Activated CD4-positive, CD25-positive, alpha-beta regulatory T cell treated with anti-CD3 and anti-CD28 coated beads, Interleukin-2, amount 50 U/mL, for 16 hours (primary cell): ENCODE data around the gene SLC26A8.

Source experiments
- DNase-seq: peaks from one replicate; pipeline ENCODE4 v3.0.0-alpha.2; 2020; ENCODE audit warnings: low read depth, low spot score

Gene SLC26A8, protein sequence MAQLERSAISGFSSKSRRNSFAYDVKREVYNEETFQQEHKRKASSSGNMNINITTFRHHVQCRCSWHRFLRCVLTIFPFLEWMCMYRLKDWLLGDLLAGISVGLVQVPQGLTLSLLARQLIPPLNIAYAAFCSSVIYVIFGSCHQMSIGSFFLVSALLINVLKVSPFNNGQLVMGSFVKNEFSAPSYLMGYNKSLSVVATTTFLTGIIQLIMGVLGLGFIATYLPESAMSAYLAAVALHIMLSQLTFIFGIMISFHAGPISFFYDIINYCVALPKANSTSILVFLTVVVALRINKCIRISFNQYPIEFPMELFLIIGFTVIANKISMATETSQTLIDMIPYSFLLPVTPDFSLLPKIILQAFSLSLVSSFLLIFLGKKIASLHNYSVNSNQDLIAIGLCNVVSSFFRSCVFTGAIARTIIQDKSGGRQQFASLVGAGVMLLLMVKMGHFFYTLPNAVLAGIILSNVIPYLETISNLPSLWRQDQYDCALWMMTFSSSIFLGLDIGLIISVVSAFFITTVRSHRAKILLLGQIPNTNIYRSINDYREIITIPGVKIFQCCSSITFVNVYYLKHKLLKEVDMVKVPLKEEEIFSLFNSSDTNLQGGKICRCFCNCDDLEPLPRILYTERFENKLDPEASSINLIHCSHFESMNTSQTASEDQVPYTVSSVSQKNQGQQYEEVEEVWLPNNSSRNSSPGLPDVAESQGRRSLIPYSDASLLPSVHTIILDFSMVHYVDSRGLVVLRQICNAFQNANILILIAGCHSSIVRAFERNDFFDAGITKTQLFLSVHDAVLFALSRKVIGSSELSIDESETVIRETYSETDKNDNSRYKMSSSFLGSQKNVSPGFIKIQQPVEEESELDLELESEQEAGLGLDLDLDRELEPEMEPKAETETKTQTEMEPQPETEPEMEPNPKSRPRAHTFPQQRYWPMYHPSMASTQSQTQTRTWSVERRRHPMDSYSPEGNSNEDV

DNA sequence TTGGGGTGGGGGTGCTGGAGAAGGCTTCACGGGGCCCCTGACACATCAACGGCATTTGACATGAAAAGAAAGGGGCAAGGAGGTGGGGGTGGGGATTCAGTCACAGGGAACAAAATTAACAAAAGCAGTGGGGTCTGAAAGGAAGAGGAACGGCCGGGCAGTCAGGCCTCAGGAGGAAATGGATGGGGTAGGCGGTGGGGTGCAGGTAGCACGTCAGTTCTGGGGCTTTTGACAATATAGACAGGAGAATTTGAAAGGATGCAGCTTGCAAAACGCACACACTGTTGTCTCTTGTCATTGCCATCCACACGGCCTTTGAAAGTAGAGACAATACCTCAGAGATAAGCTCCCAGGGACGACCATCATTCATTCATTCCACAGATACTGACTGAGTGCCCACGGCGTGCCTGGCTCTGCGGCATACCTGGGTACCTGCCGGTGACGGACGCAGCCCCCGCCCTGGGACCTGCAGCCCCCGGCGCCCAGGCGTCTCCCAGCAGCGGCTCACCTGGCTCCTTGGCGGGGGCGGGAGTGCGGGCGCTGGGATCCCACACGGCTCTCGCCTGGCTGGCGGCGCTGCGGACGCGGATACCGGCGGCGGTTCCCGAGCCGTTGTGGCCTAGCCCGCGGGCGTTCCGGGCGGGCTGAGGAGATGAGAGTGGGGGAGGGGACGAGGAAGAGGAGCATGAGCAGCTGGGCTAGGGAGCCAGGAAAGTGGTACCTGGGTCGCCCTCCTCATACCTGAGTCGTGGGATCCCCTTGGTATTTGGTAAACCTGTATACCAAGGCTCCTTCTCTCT lies at the start of gene SLC26A8:
TSS of gene SLC26A8 (minus strand) at position 646 of the 800 bp plus-strand sequence. CDS start 4,934 bp downstream, outside the sequence.
- no peak for DNase-seq

DNA sequence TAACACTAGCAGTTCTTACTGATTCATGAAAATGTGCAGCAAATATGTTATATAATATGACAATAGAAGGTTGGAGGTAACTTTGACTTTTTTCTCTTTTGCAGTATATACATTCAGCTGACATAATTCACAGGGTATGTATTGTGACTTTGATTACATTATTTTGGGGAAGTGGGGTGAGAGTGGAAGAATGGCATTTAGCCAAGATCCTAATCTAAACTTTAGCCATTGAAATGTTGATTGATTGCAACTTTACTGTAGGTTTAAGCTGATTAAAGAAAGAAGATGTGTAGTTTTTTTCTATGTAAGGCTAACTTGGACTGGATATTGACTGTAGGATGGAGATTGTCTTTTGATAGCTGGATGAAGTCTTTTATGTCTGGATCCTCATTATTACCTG lies 49.1 kb upstream of the SLC26A8 start:
- no peak for DNase-seq

DNA sequence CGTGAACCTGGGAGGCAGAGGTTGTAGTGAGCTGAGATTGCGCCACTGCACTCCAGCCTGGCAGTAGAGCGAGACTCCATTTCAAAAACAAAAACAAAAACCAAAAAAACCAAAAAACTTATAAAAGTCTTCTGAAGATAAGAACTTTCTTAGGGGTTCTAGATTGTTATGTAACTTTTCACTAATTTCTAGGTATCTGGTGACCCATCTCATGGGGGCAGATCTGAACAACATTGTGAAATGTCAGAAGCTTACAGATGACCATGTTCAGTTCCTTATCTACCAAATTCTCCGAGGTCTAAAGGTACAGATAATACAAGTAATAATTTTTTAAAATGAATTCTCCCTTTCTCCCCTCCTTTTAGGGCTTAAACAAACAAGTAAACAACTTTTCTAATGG lies 48.2 kb upstream of the SLC26A8 start:
- DNase-seq, result no peak

DNA sequence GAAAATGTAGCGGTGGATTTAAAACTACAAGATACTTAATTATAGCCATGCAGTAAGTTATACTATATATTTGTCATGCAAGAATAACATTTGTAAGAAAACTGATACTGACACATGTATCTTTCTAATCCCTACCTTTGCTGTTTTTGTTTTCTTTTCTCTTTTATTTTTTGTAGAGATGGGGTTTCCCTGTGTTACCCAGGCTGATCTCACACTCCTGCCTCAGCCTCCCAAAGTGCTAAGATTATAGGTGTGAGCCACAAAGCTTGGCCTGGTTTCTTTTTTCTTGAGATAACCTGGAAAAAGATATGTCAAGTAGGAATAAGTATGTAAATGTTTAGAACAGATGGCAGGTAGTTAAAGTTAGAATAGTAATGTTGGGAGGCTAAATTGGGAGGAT lies 47.3 kb upstream of the SLC26A8 start:
- no peak for DNase-seq

DNA sequence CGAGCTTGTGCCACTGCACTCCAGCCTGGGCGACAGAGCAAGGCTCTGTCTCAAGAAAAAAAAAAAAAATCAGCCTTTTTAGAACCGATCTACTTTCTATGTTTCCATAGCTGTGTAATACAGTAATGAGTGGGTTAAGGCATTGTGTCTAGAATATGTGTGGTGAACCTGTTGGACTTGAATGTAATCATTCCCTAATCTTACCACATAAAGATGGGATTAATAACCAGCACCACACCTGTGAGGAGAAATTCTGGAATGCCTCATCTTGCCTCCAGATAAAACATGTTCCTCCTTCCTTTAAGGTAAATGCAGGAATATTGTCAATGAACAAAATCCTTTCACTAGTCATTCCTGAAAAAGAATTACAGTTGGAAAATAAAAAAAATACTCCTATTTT lies 46.8 kb upstream of the SLC26A8 start:
- no peak for DNase-seq

DNA sequence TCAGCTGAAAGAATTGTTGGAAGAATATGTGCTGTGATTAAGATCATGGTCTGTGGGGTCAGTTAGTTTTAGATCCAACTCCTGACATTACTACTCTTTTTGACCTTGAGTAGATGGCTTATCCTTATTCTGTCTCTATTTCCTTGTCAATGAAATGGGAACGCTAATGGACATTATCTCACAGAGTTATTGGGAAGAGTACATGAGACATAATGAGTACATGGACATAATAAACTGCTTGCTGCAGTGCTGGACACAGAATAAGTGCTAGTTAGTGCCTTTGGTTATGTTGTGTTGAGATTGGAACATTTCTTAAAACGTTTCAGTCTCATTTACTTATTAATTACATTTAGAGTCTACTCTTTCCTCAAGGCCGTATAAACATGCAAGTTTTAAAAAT lies 45.8 kb upstream of the SLC26A8 start:
- no peak for DNase-seq

DNA sequence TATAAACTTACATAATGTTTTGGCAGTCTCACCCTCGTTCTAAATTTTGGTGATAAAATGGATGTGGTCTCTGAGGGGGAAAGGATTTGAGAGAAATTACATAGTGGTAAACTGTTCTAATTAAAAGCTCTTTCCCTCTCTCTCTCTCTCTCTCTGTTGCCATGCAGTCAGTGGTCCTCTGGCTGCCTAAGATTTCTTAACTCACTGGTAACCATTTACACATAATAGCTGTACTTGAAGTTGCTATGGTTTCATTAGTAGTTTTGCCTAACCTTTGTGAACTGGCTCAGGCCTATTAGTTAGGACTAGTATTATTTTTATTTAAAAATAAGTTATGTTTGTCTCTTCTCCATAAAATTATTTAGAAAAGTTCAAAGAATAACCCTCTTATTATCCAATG lies 45.1 kb upstream of the SLC26A8 start:
- no peak for DNase-seq

DNA sequence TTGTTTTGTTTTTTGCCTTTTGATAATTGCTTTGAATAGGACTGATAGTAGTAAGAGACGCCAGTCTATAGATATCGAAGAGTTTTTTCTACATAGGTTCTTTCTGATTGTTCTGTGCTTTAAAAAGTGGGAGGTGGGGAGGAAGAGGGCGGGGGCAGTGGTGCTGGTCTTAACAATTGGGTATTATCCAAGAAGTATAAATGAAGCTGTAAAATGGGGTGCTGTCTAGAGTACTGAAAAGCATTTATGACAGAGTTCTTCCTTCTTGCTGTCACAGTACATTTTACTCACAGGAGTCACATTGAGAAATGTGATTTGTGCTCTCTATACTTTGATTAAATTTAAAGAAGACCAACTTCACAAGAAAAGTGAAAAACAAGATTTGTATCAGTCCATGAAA lies 44.1 kb upstream of the SLC26A8 start:
- no peak for DNase-seq

DNA sequence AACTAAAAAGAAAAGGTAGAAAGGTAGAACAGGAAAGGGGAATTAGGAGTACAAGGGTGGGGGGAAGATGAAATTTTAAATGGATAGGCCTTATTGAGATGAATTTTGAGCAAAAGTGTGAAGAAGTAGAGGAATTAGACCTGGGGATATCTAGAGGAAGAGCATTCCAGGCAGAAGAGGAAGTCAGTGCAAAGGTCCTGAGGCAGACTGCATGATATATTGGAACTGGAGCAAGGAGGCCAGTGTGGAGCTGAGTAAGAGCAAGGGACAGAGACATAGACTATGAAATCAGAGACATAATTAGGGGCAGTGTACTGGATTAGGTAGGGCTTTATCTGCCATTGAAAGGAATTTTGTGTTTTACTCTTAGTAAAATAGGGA lies 43.6 kb upstream of the SLC26A8 start:
- no peak for DNase-seq

DNA sequence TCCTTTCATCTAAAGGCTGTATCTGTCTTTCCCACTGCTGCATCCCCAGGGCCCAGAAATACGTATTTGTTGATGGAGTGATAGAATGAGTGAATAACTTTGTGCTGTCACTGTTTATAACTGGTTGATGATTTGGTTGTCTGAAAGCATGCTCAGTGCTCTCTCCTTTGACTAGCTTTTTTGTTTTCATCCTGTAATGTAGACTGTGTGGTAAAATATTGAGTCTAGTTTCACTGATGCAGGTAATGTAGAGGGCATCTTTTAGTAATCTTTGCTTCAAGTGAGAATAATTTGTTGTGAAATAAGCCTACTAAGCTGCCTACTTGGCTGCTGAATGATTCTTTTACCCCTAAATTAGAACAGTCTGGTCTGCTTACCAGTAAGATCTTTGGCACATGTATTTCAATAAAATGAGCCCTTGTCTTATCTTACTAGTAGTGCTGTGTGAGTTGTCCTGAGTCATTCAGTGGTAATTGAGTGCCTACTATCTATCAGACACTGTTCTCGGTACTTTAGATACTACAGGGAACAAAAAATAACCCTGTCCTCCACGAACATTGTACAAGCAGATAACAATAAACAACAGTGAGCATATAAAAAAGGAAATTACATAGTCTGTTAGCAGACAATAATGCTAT lies 43.1 kb upstream of the SLC26A8 start:
- DNase-seq, result no peak

DNA sequence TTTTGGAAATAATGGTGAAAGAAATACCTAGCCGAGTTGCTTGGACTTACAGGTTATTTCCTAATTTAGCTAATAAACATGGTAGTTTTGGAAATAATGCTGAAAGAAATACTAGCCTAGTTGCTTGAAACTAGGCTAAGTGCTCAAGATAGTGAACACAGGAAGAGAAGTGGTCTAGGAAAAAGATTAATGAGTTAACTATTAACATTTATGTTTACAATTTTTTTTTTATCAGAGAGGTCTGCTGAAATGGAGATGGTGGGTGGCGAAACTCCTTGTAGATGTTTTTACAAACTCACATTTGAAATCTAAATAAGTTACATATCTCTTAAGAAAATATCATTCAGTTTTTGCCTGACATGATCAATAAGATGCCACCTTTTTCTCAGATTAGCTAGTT lies 42.4 kb upstream of the SLC26A8 start:
- no peak for DNase-seq

DNA sequence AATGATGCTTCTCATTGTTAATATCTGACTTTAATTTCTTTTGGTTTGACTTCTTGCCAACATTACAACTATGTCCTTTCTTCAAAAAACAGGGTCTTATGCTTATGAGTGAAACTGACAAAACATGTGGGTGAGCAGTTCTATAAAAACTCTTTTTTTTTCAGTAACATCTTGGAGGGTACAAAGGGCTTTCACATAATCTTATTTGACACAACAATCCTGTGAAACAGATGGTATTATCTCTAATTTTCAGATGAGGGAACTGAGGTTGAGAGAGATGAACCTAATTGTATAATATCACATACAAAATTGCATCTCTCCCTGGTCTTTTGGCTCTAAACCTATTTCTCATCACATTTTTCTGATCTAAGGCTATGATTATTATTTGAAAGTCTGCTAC lies 41.5 kb upstream of the SLC26A8 start:
- no peak for DNase-seq

DNA sequence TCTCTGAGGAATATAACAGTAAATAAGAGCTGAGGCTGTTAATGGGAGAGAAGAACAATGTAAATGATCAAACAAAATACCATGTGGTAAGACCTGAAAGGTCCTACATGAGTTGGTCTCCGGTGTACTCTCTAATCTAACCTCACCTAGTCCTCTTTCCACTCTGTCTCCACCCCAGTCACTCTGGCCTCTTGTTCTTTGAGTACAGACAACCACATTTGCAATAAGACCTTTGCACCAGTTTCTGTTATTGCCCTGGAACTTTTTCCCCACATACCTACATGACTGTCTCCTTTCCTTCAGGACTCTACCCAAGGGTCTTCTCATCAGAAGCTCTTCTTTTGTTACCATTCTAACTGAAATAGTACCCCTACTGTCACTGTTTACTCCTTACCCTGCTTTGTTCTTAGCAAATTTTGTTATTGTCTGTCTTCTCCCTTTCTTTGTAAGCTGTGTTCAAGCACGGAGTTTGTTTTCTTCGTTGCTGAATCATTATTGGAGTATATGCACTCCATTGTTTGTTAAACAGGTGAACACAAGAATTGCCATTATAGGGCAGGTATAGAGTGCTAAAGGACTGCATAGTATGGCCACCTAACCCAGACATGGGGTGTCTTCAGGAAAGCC lies 40.4 kb upstream of the SLC26A8 start:
- DNase-seq, result no peak

DNA sequence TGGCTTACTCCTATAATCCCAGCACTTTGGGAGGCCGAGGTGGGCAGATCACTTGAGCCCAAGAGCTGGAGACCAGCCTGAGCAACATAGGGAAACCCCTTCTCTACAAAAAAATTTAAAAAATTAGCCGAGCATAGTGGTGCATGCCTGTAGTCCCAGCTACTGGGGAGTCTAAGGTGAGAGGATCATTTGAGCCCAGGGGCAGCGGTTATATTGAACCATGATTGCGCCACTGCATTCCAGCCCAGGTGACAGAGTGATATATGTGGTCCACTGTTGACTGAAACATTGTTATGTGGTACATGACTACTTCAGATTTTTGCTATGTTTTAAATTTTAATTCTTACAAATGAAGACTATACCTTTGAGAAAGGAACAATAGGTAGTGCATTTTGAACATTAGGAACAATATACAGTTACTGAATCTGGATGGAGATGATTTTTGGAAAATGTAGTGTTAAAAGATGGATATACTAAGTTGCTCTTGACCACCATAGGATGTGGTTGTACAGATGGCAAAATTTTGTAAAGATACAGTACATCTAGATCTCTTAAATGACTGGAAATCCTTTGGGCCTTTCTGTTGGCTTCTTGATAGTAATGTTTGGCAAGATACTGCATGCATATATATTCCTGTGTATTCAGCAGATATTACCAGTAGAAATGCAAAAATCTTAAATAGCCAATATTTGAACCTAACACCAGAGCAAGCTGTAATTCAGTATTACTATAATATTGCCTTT lies 39.0 kb upstream of the SLC26A8 start:
- DNase-seq, result no peak

DNA sequence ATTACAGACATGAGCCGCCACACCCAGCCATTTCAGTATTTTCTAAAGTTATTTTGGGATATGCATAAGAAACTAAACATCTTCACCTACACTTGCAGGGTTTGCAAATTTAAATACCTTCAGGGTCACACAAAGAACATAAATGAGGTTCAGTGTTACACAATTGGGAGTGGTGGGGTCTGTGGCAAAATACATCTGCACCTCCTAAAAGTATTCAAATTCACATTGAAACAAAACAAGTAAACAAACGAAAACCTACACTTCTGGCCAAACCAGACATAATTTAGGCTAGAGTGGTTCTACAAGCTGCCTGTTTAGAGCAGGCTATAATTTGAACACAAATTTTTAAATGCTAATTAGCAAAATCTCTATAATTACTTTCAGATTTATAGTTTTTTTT lies 37.8 kb upstream of the SLC26A8 start:
- DNase-seq, result no peak

DNA sequence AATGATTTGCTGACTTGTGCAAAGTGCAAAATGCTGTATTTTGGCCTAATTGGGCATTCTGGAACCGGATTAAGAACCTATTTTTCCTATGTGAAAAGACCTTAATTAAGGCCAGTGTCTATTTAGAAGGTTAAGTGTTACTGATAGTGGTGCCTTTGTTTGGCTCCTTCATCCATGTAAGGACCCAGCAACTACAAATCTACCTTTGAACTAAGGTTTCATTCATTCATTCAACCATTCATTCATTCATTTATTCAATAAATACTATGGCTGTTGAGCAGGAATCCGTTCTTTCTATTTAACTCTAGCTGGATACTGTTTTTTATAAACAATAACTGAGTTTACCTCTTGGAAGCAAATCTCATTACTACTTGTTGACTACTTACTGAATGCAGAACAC lies 36.8 kb upstream of the SLC26A8 start:
- no peak for DNase-seq

DNA sequence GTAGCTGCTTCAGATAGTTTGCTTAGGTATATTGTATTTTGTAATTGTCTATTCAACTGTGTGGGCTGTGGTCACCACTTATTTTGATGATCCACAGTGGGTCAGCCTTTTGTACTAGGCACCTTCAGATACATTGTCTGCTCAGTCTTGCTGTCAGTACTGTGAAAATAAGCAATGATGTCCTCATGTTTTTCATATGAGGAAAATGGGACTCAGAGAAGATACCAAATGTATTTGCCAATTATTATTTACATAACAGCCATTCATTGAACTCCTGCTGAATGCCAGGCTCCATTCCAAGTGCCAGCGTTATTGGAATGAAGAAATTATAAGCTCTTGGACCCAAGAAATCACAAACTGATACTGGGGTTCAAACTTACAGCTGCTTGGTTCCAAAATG lies 31.7 kb upstream of the SLC26A8 start:
- DNase-seq, result no peak

DNA sequence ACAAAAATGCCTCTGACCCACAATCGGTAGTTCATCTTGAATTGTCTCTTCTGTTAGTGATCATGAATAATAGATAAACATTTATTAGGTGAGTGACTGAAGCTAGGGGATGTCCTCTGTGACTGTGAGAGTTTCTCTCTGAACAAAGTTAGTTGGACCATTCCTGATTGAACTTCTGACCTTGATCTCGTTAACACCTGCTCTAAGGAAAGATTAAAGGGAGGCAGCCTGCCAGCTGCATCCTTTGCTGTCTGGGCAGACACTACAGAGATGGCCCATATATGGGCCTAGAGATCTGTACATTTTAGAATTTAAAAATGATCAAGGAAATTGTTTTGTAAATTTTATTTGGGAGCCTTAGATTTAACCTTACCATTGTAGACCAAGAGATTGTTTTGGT lies 30.5 kb upstream of the SLC26A8 start:
- no peak for DNase-seq

DNA sequence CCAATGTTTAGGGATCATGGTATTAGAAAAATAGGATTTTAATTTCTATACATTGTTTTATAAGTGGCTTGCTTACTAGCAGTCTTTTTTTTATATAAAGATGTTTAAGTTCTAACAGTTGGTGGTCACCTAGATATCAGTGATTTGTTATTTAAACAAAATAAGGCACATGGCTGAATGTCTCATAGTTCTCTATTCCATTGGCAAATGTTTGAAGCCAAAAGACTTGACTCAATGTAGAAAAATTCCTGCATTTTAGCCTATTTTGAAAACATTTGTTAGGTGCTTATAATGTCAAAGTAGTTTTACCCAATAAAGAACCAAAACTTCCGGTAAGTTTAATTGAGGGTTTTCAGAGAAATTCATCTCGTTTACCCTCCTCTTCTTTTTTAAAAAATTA lies 30.0 kb upstream of the SLC26A8 start:
- DNase-seq, result no peak

DNA sequence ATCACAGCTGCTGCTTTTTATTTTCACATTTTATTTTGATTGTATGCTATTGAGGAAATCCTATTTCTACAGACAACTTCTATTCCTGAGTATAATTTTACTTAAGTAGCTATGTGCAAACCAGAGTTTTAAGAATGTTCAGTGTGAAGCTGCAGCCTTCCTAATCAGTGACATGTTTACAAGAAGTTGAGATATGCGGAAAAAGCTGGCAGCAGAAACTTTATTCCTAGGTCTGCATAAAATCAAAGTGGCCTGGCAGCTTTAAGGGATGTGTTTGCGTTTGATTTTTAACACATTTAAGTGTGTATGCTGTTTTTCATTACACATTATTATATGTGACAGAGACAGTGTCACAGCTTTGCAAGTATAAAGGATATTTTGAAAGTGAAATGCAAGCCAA lies 29.4 kb upstream of the SLC26A8 start:
- no peak for DNase-seq
